Measurements from ENCODE around the gene PGRMC1.

DNA sequence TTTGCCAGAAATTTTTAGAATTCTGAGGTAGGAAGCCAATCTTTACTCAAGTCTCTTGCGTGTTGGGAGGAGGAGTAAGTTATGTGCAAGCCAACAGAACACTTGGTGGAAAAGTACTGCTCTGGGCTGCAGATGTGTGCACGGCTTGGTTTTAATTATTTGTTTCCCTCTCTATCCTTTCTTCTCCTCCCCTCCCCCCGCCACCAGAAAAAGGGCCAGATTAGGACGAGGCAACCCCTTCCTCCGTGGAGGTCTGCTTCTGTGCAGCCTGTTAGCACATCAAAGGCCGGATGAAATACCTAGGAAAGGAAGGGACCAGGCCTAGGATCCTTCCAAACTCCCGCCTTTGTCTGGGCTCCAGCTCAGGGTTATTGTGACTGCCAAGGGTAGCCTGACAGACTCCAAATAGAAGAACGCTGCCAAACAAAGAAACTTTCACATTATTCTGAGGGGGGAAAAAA is 1.0 kb upstream of the PGRMC1 start:
- TF ChIP-seq RARB (CRISPR knock-in tag; IDR thresholded peaks at IDR 0.05) (no peak), ARNTL (CRISPR knock-in tag; IDR thresholded peaks at IDR 0.05; ENCODE audit: borderline replicate concordance, low read depth) (no peak), TOX (CRISPR knock-in tag; IDR thresholded peaks at IDR 0.05; ENCODE audit: borderline replicate concordance) (no peak), CSDC2 (CRISPR knock-in tag; IDR thresholded peaks at IDR 0.05) (no peak)
- TF ChIP-seq, protein P1, sequence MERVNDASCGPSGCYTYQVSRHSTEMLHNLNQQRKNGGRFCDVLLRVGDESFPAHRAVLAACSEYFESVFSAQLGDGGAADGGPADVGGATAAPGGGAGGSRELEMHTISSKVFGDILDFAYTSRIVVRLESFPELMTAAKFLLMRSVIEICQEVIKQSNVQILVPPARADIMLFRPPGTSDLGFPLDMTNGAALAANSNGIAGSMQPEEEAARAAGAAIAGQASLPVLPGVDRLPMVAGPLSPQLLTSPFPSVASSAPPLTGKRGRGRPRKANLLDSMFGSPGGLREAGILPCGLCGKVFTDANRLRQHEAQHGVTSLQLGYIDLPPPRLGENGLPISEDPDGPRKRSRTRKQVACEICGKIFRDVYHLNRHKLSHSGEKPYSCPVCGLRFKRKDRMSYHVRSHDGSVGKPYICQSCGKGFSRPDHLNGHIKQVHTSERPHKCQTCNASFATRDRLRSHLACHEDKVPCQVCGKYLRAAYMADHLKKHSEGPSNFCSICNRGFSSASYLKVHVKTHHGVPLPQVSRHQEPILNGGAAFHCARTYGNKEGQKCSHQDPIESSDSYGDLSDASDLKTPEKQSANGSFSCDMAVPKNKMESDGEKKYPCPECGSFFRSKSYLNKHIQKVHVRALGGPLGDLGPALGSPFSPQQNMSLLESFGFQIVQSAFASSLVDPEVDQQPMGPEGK (CRISPR knock-in tag; IDR thresholded peaks at IDR 0.05; ENCODE audit: borderline replicate concordance), result no peak

Data from SK-N-SH treated with all-trans-retinoic acid at 6 μM for 48 hours (cell line).